Esophagus squamous epithelium (tissue), 5 donors: ENCODE data around the gene ADPRS. TPM values are rescaled to one million over a fixed set of nuclear protein-coding genes. Genes with fewer than 3 reads are reported as not detected.

ENCODE experiments used
- DNase-seq: peaks from one replicate; lab custom pipeline; 2025; lab: John Stamatoyannopoulos, UW
- H3K27ac ChIP-seq, 4 donors: fragments of 200-600 bp; sonication (generic); one replicate each; pipeline ENCODE4 v1.5.1; 2016 to 2019; ENCODE audit warnings: mild to moderate bottlenecking in 1 of 4
- H3K27me3 ChIP-seq, 4 donors: fragments of 200-600 bp; sonication (generic); 1 replicate in 3 of 4; 2 replicates in 1 of 4; pipeline versions ENCODE4 v1.5.1 to v1.6.0; 2017 to 2021; ENCODE audit warnings: antibody characterized with exemption in 1 of 4
- H3K36me3 ChIP-seq, 3 donors: fragments of 200-600 bp; sonication (generic); one replicate each; pipeline ENCODE4 v1.5.1; 2016 to 2019
- H3K4me1 ChIP-seq, 3 donors: fragments of 200-600 bp; sonication (generic); one replicate each; pipeline ENCODE4 v1.5.1; 2017 to 2019
- H3K4me3 ChIP-seq, 4 donors: fragments of 200-600 bp; sonication (generic); 1 replicate in 3 of 4; 2 replicates in 1 of 4; pipeline ENCODE4 v1.5.1; 2016 to 2019; ENCODE audit warnings: mild to moderate bottlenecking in 2 of 4, moderate library complexity in 1 of 4
- H3K9me3 ChIP-seq, 3 donors: fragments of 200-600 bp; sonication (generic); one replicate each; pipeline ENCODE4 v1.5.1; 2016 to 2019
- POLR2A ChIP-seq, 4 donors: fragments of 450-650 bp; IDR thresholded peaks; one replicate each; pipeline ENCODE4 v1.6.1; 2017; ENCODE audit warnings: antibody characterized with exemption in 4 of 4, mild to moderate bottlenecking in 4 of 4, moderate library complexity in 3 of 4
- WGBS, 2 donors: methylation state at CpG; one replicate each; pipeline ENCODE4 v1.1.5; 2018; 5-methylcytosine and 5-hydroxymethylcytosine counted together
- intact Hi-C: fragments of 100-400 bp; cut with DNase I; formaldehyde crosslinking; loops from one replicate; pipeline ENCODE4 v1.15.0; 2022
- total RNA-seq, 4 donors: library from RNA; depleted of rRNA; stranded (reverse); fragments of >200 nt; gene quantifications; one replicate each; pipeline ENCODE4 v1.1.0, GENCODE V29; 2016
- TF ChIP-seq, protein P1 (sequence below), 6 experiments: fragments of 450-650 bp in 4 of 6; fragments of 200-600 bp in 2 of 6; sonication (generic) in 2 of 6; IDR thresholded peaks; one replicate each; pipeline ENCODE4 v1.5.1; 2016 to 2019; ENCODE audit warnings: antibody characterized with exemption in 6 of 6, mild to moderate bottlenecking in 4 of 6, moderate library complexity in 4 of 6
- donor health status: DM: yes; HTN: yes; CAD: no.

ADPRS gene
- total RNA-seq, 4 donors from 2014 or later, result 41.0 to 57.8 (median 48.1) TPM

- intact Hi-C loops, result no loop called here
- Histone ChIP-seq H3K4me3 (peak overlapping the region; percentile 37 to 71 (median 58)), H3K27ac (peak overlapping the region in 1 of 4 donors; percentile 38), H3K27me3 (peaks cover 0 to 20% (median 1%) of the 10 kb centered on the region in 4 donors), H3K36me3 (no peaks in the 10 kb centered on the region), H3K4me1 (peaks cover 14 to 29% (median 23%) of the 10 kb centered on the region in 3 donors), H3K9me3 (no peaks in the 10 kb centered on the region)
- no peak for DNase-seq
- WGBS, 2 donors, result 32 to 63% methylated on average over 4 to 13 of the region's 19 CpGs
- no peak for TF ChIP-seq POLR2A (IDR thresholded peaks at IDR 0.05)
- TF ChIP-seq, protein P1, sequence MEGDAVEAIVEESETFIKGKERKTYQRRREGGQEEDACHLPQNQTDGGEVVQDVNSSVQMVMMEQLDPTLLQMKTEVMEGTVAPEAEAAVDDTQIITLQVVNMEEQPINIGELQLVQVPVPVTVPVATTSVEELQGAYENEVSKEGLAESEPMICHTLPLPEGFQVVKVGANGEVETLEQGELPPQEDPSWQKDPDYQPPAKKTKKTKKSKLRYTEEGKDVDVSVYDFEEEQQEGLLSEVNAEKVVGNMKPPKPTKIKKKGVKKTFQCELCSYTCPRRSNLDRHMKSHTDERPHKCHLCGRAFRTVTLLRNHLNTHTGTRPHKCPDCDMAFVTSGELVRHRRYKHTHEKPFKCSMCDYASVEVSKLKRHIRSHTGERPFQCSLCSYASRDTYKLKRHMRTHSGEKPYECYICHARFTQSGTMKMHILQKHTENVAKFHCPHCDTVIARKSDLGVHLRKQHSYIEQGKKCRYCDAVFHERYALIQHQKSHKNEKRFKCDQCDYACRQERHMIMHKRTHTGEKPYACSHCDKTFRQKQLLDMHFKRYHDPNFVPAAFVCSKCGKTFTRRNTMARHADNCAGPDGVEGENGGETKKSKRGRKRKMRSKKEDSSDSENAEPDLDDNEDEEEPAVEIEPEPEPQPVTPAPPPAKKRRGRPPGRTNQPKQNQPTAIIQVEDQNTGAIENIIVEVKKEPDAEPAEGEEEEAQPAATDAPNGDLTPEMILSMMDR (IDR thresholded peaks at IDR 0.05), result no peak
These were observed 4.1 kb upstream of the ADPRS start for GRCh38 chr1:36084497-36085115.

- no peak for DNase-seq
- TF ChIP-seq, protein P1 (IDR thresholded peaks at IDR 0.05), result no peak
- TF ChIP-seq POLR2A (IDR thresholded peaks at IDR 0.05), result no peak
- WGBS, 2 donors, result 83 to 90% methylated on average over 8 of the region's 9 CpGs
- no peak overlapping the region for H3K4me3 ChIP-seq
- no peaks in the 10 kb centered on the region for H3K36me3 ChIP-seq
- H3K27me3 ChIP-seq, result peaks cover 0 to 20% (median 1%) of the 10 kb centered on the region in 4 donors
- no peaks in the 10 kb centered on the region for H3K9me3 ChIP-seq
- intact Hi-C loops, result no loop called here
- peaks cover 19 to 34% (median 28%) of the 10 kb centered on the region in 3 donors for H3K4me1 ChIP-seq
- no peak overlapping the region for H3K27ac ChIP-seq
These were observed 3.6 kb upstream of the ADPRS start for GRCh38 chr1:36085126-36085525.

DNA sequence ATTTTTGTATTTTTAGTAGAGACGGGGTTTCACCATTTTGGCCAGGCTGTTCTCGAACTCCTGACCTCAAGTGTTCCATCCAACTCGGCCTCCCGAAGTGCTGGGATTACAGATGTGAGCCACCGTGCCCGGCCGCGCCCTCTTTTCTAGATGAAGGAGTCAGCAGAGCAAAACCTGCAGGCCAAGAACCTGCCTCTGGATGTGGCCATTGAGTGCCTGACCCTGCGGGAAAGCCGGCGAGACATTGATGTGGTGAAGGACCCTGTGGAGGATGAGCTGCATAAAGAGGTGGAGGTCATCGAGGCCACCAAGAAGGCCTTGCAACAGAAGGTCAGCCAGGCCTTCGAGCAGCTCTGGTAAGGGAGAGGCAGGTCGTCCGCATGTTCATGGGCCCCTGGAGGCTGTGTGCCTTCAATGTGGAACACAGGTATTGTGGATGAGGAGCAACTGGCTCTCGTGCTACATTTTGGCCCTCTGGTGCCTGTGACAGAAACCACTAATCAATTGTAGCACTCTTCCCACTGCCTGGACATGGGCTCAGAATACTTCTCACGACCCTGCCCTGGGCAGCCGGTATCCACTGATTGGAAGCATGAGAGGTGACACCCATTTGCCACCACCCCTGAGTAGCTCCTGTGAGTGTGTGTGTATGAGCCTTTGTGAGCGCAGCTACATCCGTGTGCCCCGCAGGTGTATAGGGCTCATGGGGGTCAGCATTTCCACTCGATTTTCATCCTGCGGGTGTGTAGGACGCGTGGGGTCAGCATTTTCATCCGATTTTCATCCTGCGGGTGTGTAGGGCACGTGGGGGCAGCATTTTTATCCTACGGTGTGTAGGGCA lies 2.8 kb upstream of the ADPRS start:
- no peak for TF ChIP-seq POLR2A (IDR thresholded peaks at IDR 0.05)

GRCh38 chr1:36086529-36087232 lies 2.0 kb upstream of the ADPRS start:
- peaks cover 21 to 50% (median 28%) of the 10 kb centered on the region in 3 donors for H3K4me1 ChIP-seq
- H3K4me3 ChIP-seq, result no peak overlapping the region
- no peak for TF ChIP-seq POLR2A (IDR thresholded peaks at IDR 0.05)
- TF ChIP-seq, protein P1 (IDR thresholded peaks at IDR 0.05), result no peak
- 92% methylated on average over 9 of the region's 12 CpGs; no CpG with 5 or more reads in 1 of the 2 donors for WGBS, 2 donors
- H3K36me3 ChIP-seq, result peaks cover 0 to 12% (median 3%) of the 10 kb centered on the region in 3 donors
- DNase-seq, result no peak
- intact Hi-C loops, result no loop called here
- peaks cover 0 to 20% (median 1%) of the 10 kb centered on the region in 4 donors for H3K27me3 ChIP-seq
- no peaks in the 10 kb centered on the region for H3K9me3 ChIP-seq
- no peak overlapping the region for H3K27ac ChIP-seq

More for the DNA sequence above, 2.8 kb upstream of the ADPRS start:
- Histone ChIP-seq H3K27me3 (peaks cover 0 to 20% (median 1%) of the 10 kb centered on the region in 4 donors), H3K36me3 (peaks cover 0 to 4% (median 0%) of the 10 kb centered on the region in 3 donors), H3K4me3 (no peak overlapping the region), H3K4me1 (peaks cover 21 to 42% (median 28%) of the 10 kb centered on the region in 3 donors), H3K9me3 (no peaks in the 10 kb centered on the region), H3K27ac (no peak overlapping the region)
- WGBS, 2 donors, result 87 to 92% methylated on average over 19 to 20 of the region's 29 CpGs
- no peak for DNase-seq
- intact Hi-C loops, result no loop called here
